H1 (cell line): Measurements from ENCODE around the gene MYMX. TPM values are rescaled to one million over a fixed set of nuclear protein-coding genes. Genes with fewer than 3 reads are reported as not detected.

Experiments
- CTCF ChIA-PET: fragments of 300-600 bp; sonication (Branson Sonifier 250); formaldehyde crosslinking; loops from one replicate; lab custom pipeline; 2021; ENCODE audit not compliant: partially characterized antibody; lab: Charles Lee
- POLR2A ChIA-PET: fragments of 300-600 bp; sonication (Branson Sonifier 250); formaldehyde crosslinking; loops from one replicate; lab custom pipeline; 2021; ENCODE audit warnings: inconsistent platforms; ENCODE audit not compliant: partially characterized antibody; lab: Charles Lee
- DNase-seq, 2 experiments: peaks; one replicate each; pipeline versions ENCODE4 v3.0.0 to v3.0.0-alpha.2; 2010 to 2022; ENCODE audit warnings: low spot score in 2 of 2, low read depth in 1 of 2, mixed read lengths in 1 of 2
- FAIRE-seq: peaks from 2 replicates; lab custom pipeline; 2011; peaks lifted over from hg19 to GRCh38; lab: Jason Lieb, UNC
- H2AFZ ChIP-seq: 2 replicates; pipeline ENCODE4 v1.8.1; 2012; ENCODE audit warnings: low read length, inconsistent platforms
- H2AK5ac ChIP-seq: 2 replicates; pipeline ENCODE4 v1.6.1; 2013; ENCODE audit warnings: low read depth, low read length
- H2BK120ac ChIP-seq: replicated peaks from 2 replicates; pipeline ENCODE3; 2013; ENCODE audit warnings: low read depth, low read length, inconsistent platforms
- H2BK12ac ChIP-seq: 2 replicates; pipeline ENCODE4 v1.6.1; 2013; ENCODE audit warnings: low read depth, low read length
- H2BK15ac ChIP-seq: 2 replicates; pipeline ENCODE4 v1.6.1; 2013; ENCODE audit warnings: low read length
- H2BK20ac ChIP-seq: 2 replicates; pipeline ENCODE4 v1.6.1; 2013; ENCODE audit warnings: low read length
- H2BK5ac ChIP-seq: 2 replicates; pipeline ENCODE4 v1.6.1; 2013; ENCODE audit warnings: low read depth, low read length
- H3K14ac ChIP-seq: 2 replicates; pipeline ENCODE4 v1.6.1; 2013; ENCODE audit warnings: inconsistent platforms; ENCODE audit not compliant: insufficient read length
- H3K18ac ChIP-seq: 2 replicates; pipeline ENCODE4 v1.6.1; 2013; ENCODE audit warnings: low read length; ENCODE audit errors: extremely low read depth
- H3K23ac ChIP-seq: 2 replicates; pipeline ENCODE4 v1.6.1; 2013; ENCODE audit warnings: inconsistent platforms; ENCODE audit not compliant: insufficient read length
- H3K23me2 ChIP-seq: 2 replicates; pipeline ENCODE4 v1.6.1; 2013; ENCODE audit warnings: low read depth, low read length
- H3K27ac ChIP-seq: 2 replicates; pipeline ENCODE4 v1.6.1; 2011; ENCODE audit warnings: low read depth, low read length, inconsistent platforms
- H3K27me3 ChIP-seq, 4 experiments: replicated peaks in 1 of 4; 1 replicate in 1 of 4; 2 replicates in 3 of 4; pipeline versions ENCODE4 v1.6.1 to v1.8.1; 2011 to 2013; ENCODE audit warnings: low read length in 3 of 4, mild to moderate bottlenecking in 3 of 4, inconsistent platforms in 2 of 4, mixed read lengths in 2 of 4, moderate library complexity in 1 of 4; ENCODE audit not compliant: control insufficient read depth in 3 of 4, insufficient read depth in 3 of 4; ENCODE audit errors: extremely low read depth in 1 of 4
- H3K36me3 ChIP-seq, 4 experiments: 2 replicates each; pipeline versions ENCODE4 v1.6.1 to v1.8.1; 2011 to 2013; ENCODE audit warnings: mild to moderate bottlenecking in 4 of 4, low read length in 3 of 4, moderate library complexity in 2 of 4, control low read depth in 1 of 4, inconsistent platforms in 1 of 4; ENCODE audit not compliant: insufficient read depth in 4 of 4, control insufficient read depth in 2 of 4
- H3K4ac ChIP-seq: replicated peaks from 2 replicates; pipeline ENCODE3; 2013; ENCODE audit warnings: low read length, low read depth, mixed read lengths, inconsistent platforms; ENCODE audit not compliant: insufficient read length
- H3K4me1 ChIP-seq, 4 experiments: replicated peaks in 1 of 4; 1 replicate in 1 of 4; 2 replicates in 3 of 4; pipeline versions ENCODE4 v1.6.1 to v1.8.1; 2011 to 2013; ENCODE audit warnings: low read length in 3 of 4, inconsistent platforms in 2 of 4, mixed read lengths in 1 of 4; ENCODE audit not compliant: insufficient read depth in 4 of 4, control insufficient read depth in 3 of 4
- H3K4me2 ChIP-seq, 2 experiments: 2 replicates each; pipeline versions ENCODE4 v1.6.1 to v1.8.1; 2011 to 2013; ENCODE audit warnings: low read depth in 2 of 2, low read length in 2 of 2, control low read depth in 1 of 2, inconsistent platforms in 1 of 2, mild to moderate bottlenecking in 1 of 2; ENCODE audit not compliant: insufficient read depth in 1 of 2
- H3K4me3 ChIP-seq, 4 experiments: fragments of 200-600, 300-600 bp in 1 of 4; sonication (generic), shearing (Covaris generic), sonication (Bioruptor Twin) in 1 of 4; 2 replicates each; pipeline versions ENCODE4 v1.5.1 to v1.8.1; 2011 to 2016; ENCODE audit warnings: low read length in 4 of 4, low read depth in 3 of 4, control low read depth in 2 of 4, inconsistent platforms in 2 of 4, mild to moderate bottlenecking in 2 of 4, mixed read lengths in 1 of 4, moderate library complexity in 1 of 4; ENCODE audit not compliant: insufficient read depth in 2 of 4; ENCODE audit errors: extremely low read depth in 1 of 4
- H3K56ac ChIP-seq: replicated peaks from 2 replicates; pipeline ENCODE3; 2013; ENCODE audit warnings: low read depth, mild to moderate bottlenecking, mixed read lengths, low read length, inconsistent platforms; ENCODE audit not compliant: insufficient read length
- H3K79me1 ChIP-seq: 2 replicates; pipeline ENCODE4 v1.6.1; 2013; ENCODE audit warnings: low read depth, low read length, control low read depth
- H3K79me2 ChIP-seq, 2 experiments: 2 replicates each; pipeline versions ENCODE4 v1.6.1 to v1.8.1; 2012 to 2013; ENCODE audit warnings: low read length in 2 of 2, mild to moderate bottlenecking in 2 of 2, inconsistent platforms in 1 of 2; ENCODE audit not compliant: insufficient read depth in 2 of 2, control insufficient read depth in 1 of 2
- H3K9ac ChIP-seq, 4 experiments: replicated peaks in 1 of 4; 1 replicate in 1 of 4; 2 replicates in 3 of 4; pipeline versions ENCODE4 v1.6.1 to v1.8.1; 2011 to 2013; ENCODE audit warnings: low read depth in 3 of 4, low read length in 3 of 4, control low read depth in 2 of 4, mild to moderate bottlenecking in 2 of 4, moderate library complexity in 2 of 4, inconsistent platforms in 1 of 4; ENCODE audit errors: extremely low read depth in 1 of 4
- H3K9me3 ChIP-seq, 2 experiments: 2 replicates each; pipeline versions ENCODE4 v1.6.1 to v1.8.1; 2012 to 2013; ENCODE audit warnings: mild to moderate bottlenecking in 2 of 2, moderate library complexity in 2 of 2, control low read depth in 1 of 2, inconsistent platforms in 1 of 2, low read depth in 1 of 2, low read length in 1 of 2, mixed read lengths in 1 of 2; ENCODE audit not compliant: insufficient read depth in 2 of 2
- H4K20me1 ChIP-seq, 2 experiments: replicated peaks in 1 of 2; 2 replicates each; pipeline versions ENCODE3 to v1.8.1; 2011 to 2013; ENCODE audit warnings: inconsistent platforms in 2 of 2, low read length in 2 of 2, mild to moderate bottlenecking in 1 of 2; ENCODE audit not compliant: insufficient read depth in 2 of 2, control insufficient read depth in 1 of 2
- H4K5ac ChIP-seq: 2 replicates; pipeline ENCODE4 v1.6.1; 2013; ENCODE audit warnings: low read length, low read depth, mixed read lengths, inconsistent platforms; ENCODE audit not compliant: insufficient read length
- H4K8ac ChIP-seq: 2 replicates; pipeline ENCODE4 v1.8.0; 2013; ENCODE audit warnings: mild to moderate bottlenecking, moderate library complexity, low read length, inconsistent platforms; ENCODE audit not compliant: insufficient read depth; ENCODE audit errors: extremely low read depth
- H4K91ac ChIP-seq: replicated peaks from 2 replicates; pipeline ENCODE3; 2013; ENCODE audit warnings: low read length, mixed read lengths, inconsistent platforms; ENCODE audit not compliant: insufficient read length
- CBX8 ChIP-seq: fragments of 300-800, 300-1000 bp; sonication (generic); IDR thresholded peaks from 2 replicates; pipeline ENCODE4 v1.7.1; 2016; ENCODE audit warnings: low read depth, low read length, borderline replicate concordance
- GABPA ChIP-seq: IDR thresholded peaks from 2 replicates; pipeline ENCODE4 v1.6.1; 2011; ENCODE audit warnings: mild to moderate bottlenecking, low read length, moderate library complexity, borderline replicate concordance; ENCODE audit not compliant: insufficient read depth
- NRF1 ChIP-seq: IDR thresholded peaks from 2 replicates; pipeline ENCODE4 v1.6.1; 2011; ENCODE audit warnings: mild to moderate bottlenecking, low read depth, low read length, improper control_type of control experiment
- SIRT6 ChIP-seq: IDR thresholded peaks from one replicate; pipeline ENCODE4 v1.7.1; 2012; ENCODE audit warnings: low read length, inconsistent platforms
- TAF1 ChIP-seq: IDR thresholded peaks from 2 replicates; pipeline ENCODE4 v1.6.1; 2011; ENCODE audit warnings: mild to moderate bottlenecking, low read depth, low read length
- TBP ChIP-seq: IDR thresholded peaks from 2 replicates; pipeline ENCODE4 v1.6.1; 2011; ENCODE audit warnings: low read depth, low read length, improper control_type of control experiment
- WGBS, 2 experiments: shearing (Covaris generic) in 1 of 2; methylation state at CpG; one replicate each; pipeline versions ENCODE4 v1.1.6 to v1.1.7; 2013 to 2015; ENCODE audit warnings: low lambda C conversion rate in 2 of 2, mixed read lengths in 2 of 2, inconsistent platforms in 1 of 2, low coverage in 1 of 2, missing lambda C conversion rate in 1 of 2; ENCODE audit not compliant: insufficient replicate concordance in 2 of 2, insufficient coverage in 1 of 2, insufficient read length in 1 of 2; ENCODE audit errors: extremely low coverage in 1 of 2, missing lambda C conversion rate in 1 of 2; 5-methylcytosine and 5-hydroxymethylcytosine counted together
- polyA plus RNA-seq, 7 experiments: library from polyadenylated mRNA; depleted of rRNA in 3 of 7; stranded (reverse) in 5 of 7; unstranded in 2 of 7; fragments of >200 nt in 5 of 7; fragments of 200-250 nt in 2 of 7; gene quantifications; 1 replicate in 5 of 7; 2 replicates in 1 of 7; 4 replicates in 1 of 7; pipeline versions ENCODE4 v1.2.1 to v1.2.3, GENCODE V29; 2011 to 2013; ENCODE audit warnings: missing spikeins in 2 of 7, mixed read lengths in 2 of 7
- total RNA-seq: library from RNA; stranded (reverse); fragmentation: NEBNext Ultra II Directional; extraction: Animal tissue kit (Norgen Biotek cat#: 25700); gene quantifications from 2 replicates; pipeline ENCODE4 v1.2.1, GENCODE V29; 2021
- TF ChIP-seq, protein P1 (sequence below): IDR thresholded peaks from 2 replicates; pipeline ENCODE4 v1.6.1; 2011; ENCODE audit warnings: low read depth, mild to moderate bottlenecking, low read length; ENCODE audit not compliant: insufficient read depth
- TF ChIP-seq, protein P2 (sequence below): IDR thresholded peaks from 2 replicates; pipeline ENCODE4 v1.6.1; 2011; ENCODE audit warnings: low read length, improper control_type of control experiment

The MYMX gene
- total and polyA plus RNA-seq, 2 of the 8 experiments (the other 6 are each of a cell fraction or from before 2014, with no cell fraction given): 4.7 to 6.9 TPM

DNA sequence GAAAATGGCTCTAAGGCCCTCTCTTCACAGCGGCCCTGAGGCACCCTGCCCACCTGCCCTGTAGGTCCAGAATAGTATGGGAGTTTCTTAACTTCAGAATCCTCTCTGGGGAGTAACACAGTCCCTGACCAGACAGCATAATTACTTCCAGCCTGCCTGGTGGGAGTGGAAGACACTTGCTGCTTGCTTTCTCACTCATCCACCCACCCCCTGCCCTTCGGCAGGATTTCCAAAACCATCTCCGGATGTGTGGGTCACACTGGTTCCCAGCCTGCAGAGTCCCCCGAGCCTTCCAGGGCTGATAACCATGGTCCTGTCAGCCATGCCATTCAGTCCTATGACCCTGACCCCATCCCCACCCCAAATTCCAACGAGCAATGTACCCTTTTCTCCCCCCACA, 12.1 kb downstream of the MYMX start:
- Histone ChIP-seq H4K8ac (no peak overlapping the region), H4K20me1 (peaks cover 34 to 48% of the 10 kb centered on the region in 2 experiments), H4K91ac (no peak overlapping the region), H3K79me1 (peaks cover 29% of the 10 kb centered on the region), H3K9ac (no peak overlapping the region), H3K4me2 (no peak overlapping the region), H3K79me2 (peaks cover 10 to 48% of the 10 kb centered on the region in 2 experiments; a peak in 3 of 4 replicates), H2BK12ac (no peak overlapping the region), H3K27ac (no peak overlapping the region), H3K4me1 (peaks cover 9 to 28% (median 21%) of the 10 kb centered on the region in 4 experiments), H3K23me2 (peaks cover 10% of the 10 kb centered on the region), H3K9me3 (no peaks in the 10 kb centered on the region), H3K4me3 (no peak overlapping the region), H2BK15ac (no peak overlapping the region), H3K36me3 (peaks cover 26 to 57% (median 45%) of the 10 kb centered on the region in 4 experiments), H3K14ac (no peak overlapping the region), H3K23ac (no peak overlapping the region), H4K5ac (no peak overlapping the region), H3K27me3 (no peaks in the 10 kb centered on the region), H3K4ac (no peak overlapping the region), H2AFZ (no peak overlapping the region), H2BK20ac (no peak overlapping the region), H2BK5ac (no peak overlapping the region; the same call in 1 of the 2 replicates), H2BK120ac (no peak overlapping the region), H2AK5ac (no peak overlapping the region), H3K18ac (no peak overlapping the region), H3K56ac (no peak overlapping the region)
- ChIA-PET CTCF (interaction anchor here (1.3 to 19.4 kb wide), 9 partner anchors 7 to 133 kb away, joined by 3 to 287 read pairs (median 8); partner anchors contain the start of gene SLC35B2), POLR2A (interaction anchor here (0.6 to 21.0 kb wide), 7 partner anchors 7 to 1059 kb away, joined by 3 to 477 read pairs (median 13); partner anchors contain the start of genes HSP90AB1 and SLC35B2)
- DNase-seq (no peak), FAIRE-seq (no peak)
- 91% methylated on average over 5 of the region's 5 CpGs; no CpG with 5 or more reads in 1 of the 2 experiments for WGBS, 2 experiments
- TF ChIP-seq GABPA (no peak), NRF1 (no peak), TAF1 (no peak), SIRT6 (no peak), CBX8 (no peak), TBP (no peak)
- TF ChIP-seq, protein P1, sequence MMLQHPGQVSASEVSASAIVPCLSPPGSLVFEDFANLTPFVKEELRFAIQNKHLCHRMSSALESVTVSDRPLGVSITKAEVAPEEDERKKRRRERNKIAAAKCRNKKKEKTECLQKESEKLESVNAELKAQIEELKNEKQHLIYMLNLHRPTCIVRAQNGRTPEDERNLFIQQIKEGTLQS: no peak
- TF ChIP-seq, protein P2, sequence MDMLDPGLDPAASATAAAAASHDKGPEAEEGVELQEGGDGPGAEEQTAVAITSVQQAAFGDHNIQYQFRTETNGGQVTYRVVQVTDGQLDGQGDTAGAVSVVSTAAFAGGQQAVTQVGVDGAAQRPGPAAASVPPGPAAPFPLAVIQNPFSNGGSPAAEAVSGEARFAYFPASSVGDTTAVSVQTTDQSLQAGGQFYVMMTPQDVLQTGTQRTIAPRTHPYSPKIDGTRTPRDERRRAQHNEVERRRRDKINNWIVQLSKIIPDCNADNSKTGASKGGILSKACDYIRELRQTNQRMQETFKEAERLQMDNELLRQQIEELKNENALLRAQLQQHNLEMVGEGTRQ: no peak
